HuH-7.5 (cell line): Measurements from ENCODE around the gene HLA-E.
"Not testable (repeated sequence)": the region's sequence is repeated elsewhere in the genome, so short reads cannot be mapped to it uniquely, and the experiment has no call there.

Experiments used
- DNase-seq: peaks from one replicate; pipeline ENCODE4 v3.0.0; 2011; ENCODE audit warnings: low spot score

Gene HLA-E

GRCh38 chr6:30481211-30481964 lies 7.9 kb upstream of the HLA-E start:
- DNase-seq: no peak

DNA sequence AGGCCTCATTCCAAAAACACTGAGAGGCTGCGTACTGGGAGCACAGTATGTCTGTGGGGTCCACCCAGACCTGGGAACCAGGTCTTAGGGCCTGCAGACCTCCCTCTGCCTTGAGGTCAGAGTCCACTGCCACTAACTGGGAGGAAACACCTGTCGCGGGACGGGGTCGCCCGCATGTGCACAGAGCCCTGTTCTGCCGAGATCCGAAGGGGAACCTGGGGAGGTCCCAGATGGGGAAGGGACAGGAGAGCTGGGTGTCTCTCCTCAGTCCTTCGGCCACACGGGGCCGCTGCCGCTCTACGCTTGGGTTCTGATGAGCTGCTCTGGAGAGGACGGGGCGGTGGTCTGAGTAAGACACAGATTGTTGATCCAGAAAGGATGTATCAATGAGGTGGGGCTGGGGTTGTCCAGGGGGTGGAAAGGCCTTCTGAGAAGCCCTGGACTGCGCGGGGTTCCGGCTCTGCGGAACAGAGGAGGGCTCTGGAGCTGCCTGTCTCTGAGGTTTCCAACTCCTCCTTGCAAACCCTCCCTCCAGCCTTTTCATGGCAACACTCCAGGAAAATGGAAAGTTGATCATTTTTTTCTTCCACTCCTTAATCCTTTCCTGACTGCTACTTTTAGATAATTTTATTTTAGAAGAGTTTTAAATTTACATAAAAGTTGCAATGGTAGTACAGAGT lies 7.2 kb upstream of the HLA-E start:
- peak; percentile 64 for DNase-seq

- no peak for DNase-seq
Observed at GRCh38 chr6:30483677-30484279, 5.5 kb upstream of the HLA-E start.

GRCh38 chr6:30485236-30485635 lies 4.1 kb upstream of the HLA-E start:
- DNase-seq: no peak

GRCh38 chr6:30487926-30488325 lies 1.4 kb upstream of the HLA-E start:
- no peak for DNase-seq

- not testable (repeated sequence) for DNase-seq
Observed at GRCh38 chr6:30488697-30489080, 620 bp upstream of the HLA-E start.

GRCh38 chr6:30490026-30490876 lies 942 bp downstream of the HLA-E start:
- no peak for DNase-seq

GRCh38 chr6:30491291-30491953 lies 2.1 kb downstream of the HLA-E start:
- not testable (repeated sequence) for DNase-seq

DNA sequence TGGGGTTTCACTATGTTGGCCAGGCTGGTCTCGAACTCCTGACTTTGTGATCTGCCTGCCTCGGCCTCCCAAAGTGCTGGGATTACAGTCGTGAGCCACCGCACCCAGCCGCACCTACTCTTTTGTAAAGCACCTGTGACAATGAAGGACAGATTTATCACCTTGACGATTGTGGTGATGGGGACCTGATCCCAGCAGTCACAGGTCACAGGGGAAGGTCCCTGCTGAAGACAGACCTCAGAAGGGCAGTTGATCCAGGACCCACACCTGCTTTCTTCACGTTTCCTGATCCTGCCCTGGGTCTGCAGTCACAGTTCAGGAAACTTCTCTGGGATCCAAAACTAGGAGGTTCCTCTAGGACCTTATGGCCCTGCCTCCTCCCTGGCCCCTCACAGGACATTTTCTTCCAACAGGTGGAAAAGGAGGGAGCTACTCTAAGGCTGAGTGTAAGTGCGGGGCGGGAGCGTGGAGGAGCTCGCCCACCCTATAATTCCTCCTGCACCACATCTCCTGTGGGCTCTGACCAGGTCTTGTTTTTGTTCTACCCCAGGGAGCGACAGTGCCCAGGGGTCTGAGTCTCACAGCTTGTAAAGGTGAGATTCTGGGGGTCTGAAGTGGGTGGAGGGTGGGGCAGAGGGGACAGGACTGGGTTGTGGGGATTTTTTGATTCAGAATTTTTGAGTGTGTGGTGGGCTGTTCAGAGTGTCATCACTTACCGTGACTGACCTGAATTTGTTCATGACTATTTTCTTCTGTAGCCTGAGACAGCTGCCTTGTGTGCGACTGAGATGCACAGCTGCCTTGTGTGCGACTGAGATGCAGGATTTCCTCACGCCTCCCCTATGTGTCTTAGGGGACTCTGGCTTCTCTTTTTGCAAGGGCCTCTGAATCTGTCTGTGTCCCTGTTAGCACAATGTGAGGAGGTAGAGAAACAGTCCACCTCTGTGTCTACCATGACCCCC lies 3.0 kb downstream of the HLA-E start:
- no peak for DNase-seq

- no peak for DNase-seq
Observed at GRCh38 chr6:30493643-30494250, 4.4 kb downstream of the HLA-E start.

GRCh38 chr6:30494291-30494861 lies 5.1 kb downstream of the HLA-E start:
- no peak for DNase-seq

- not testable (repeated sequence) for DNase-seq
Observed at GRCh38 chr6:30495060-30495459, 5.8 kb downstream of the HLA-E start.

DNA sequence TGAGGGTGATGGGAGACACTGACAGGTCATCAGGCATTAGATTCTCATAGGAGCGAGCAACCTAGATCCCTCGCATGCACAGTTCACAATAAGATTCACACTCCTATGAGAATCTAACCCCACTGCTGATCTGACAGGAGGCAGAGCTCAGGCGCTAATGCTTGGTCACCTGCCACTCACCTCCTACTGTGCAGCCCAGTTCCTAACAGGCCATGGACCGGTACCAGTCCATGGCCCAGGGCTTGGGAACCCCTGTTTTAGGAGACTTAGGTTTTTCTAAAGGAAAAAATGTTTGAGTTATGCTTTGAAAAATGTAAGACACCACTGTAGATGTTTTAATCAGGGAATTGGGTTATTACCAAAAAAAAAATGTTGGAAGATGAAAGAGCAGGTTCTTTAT lies 6.7 kb downstream of the HLA-E start:
- DNase-seq: no peak

- DNase-seq: not testable (repeated sequence)
Observed at GRCh38 chr6:30497261-30497599, 7.9 kb downstream of the HLA-E start.

DNA sequence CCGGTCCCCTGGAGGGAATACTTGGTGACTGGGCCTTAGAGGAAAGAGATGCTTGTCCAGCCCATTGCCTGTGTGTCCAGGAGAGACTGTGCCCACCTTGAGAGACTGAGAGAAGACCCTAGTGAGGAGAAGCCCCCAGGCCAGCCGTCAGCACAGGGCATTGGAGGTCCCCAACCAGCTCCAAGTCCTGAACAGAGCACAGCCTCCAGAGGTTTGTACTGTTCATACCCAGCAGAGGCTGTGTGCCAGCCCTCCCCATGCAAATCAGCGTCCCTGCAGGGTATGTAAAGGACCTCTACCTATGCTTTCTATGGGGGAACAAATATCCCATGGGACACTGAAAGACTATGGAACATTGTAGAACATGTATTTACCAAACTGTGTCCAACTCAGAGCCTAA lies 8.4 kb downstream of the HLA-E start:
- DNase-seq: no peak

GRCh38 chr6:30498705-30499104 lies 9.4 kb downstream of the HLA-E start:
- DNase-seq: not testable (repeated sequence)

DNA sequence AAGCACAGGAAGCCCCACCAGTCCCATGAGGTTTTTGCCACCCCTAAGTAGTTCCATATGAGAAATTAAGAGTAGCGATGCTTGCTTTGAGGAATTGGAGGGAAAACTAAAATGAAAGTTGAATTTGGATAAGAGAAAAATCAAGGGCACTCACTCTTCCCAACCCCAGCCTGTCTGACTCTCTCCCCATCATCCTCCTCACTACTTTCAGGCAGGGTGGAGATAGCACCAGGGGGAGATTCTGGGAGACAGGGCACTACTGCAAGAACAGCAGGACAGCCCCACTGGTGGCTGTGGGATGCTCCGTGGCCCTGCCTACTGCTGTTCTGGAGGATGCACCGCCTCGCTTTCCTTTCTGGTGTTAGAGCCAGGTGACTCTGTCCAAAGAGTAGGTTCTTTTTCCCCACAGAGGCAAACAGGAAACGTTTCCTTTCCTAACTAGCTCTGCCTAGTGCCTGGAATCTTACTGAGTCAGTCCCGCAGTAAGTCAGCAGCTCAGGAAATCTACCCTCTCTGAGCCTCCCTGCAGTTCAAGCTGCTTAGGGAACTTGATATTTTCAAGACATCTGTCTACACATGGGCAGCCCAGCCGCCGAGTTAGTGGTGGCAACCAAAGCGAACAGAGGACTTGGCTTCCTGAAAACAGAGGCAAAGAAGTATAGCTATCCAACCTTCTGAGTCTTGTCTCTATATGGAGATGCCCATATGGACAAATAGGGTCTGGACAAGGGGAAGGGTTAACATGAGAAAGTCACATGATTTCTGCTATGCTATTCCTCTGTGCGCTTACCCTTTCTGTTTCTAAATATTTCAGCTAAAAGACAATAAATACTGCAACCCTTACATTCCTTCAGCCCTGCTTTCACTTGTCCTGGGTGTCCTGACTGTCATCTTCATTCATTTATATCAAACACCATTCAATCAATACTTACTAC lies 11.4 kb downstream of the HLA-E start:
- no peak for DNase-seq
